ENCODE data around the gene DROSHA.
"Not testable (repeated sequence)": the region's sequence is repeated elsewhere in the genome, so short reads cannot be mapped to it uniquely, and the experiment has no call there.

Gene DROSHA

GRCh38 chr5:31364881-31365636 is 166.8 kb downstream of the DROSHA start:
- TF ChIP-seq POLR2A (IDR thresholded peaks at IDR 0.05; ENCODE audit: low read depth, low read length) (no peak), POLR2AphosphoS5 (IDR thresholded peaks at IDR 0.05; ENCODE audit: low read depth, low read length) (no peak), POU2F2 (IDR thresholded peaks at IDR 0.05; ENCODE audit: low read depth, low read length) (no peak), TAF1 (IDR thresholded peaks at IDR 0.05; ENCODE audit: low read depth, low read length) (no peak), SPI1 (IDR thresholded peaks at IDR 0.05; ENCODE audit: low read depth, low read length) (no peak), PAX5 (IDR thresholded peaks at IDR 0.05; ENCODE audit: insufficient read depth, low read length, severe bottlenecking) (no peak)
- no peak for DNase-seq (ENCODE audit: insufficient read length, low spot score)
- no peak for FAIRE-seq

GRCh38 chr5:31362931-31363568 is 168.8 kb downstream of the DROSHA start:
- DNase-seq (ENCODE audit: insufficient read length, low spot score) (no peak), FAIRE-seq (no peak)
- TF ChIP-seq TAF1 (IDR thresholded peaks at IDR 0.05; ENCODE audit: low read depth, low read length) (no peak), PAX5 (IDR thresholded peaks at IDR 0.05; ENCODE audit: insufficient read depth, low read length, severe bottlenecking) (no peak), POLR2A (IDR thresholded peaks at IDR 0.05; ENCODE audit: low read depth, low read length) (no peak), SPI1 (IDR thresholded peaks at IDR 0.05; ENCODE audit: low read depth, low read length) (no peak)

GRCh38 chr5:31362529-31362900 is 169.4 kb downstream of the DROSHA start:
- FAIRE-seq (no peak), DNase-seq (ENCODE audit: insufficient read length, low spot score) (no peak)
- TF ChIP-seq POLR2A (IDR thresholded peaks at IDR 0.05; ENCODE audit: low read depth, low read length) (no peak), SPI1 (IDR thresholded peaks at IDR 0.05; ENCODE audit: low read depth, low read length) (no peak), TAF1 (IDR thresholded peaks at IDR 0.05; ENCODE audit: low read depth, low read length) (no peak), PAX5 (IDR thresholded peaks at IDR 0.05; ENCODE audit: insufficient read depth, low read length, severe bottlenecking) (no peak), POLR2AphosphoS5 (IDR thresholded peaks at IDR 0.05; ENCODE audit: low read depth, low read length) (no peak), POU2F2 (IDR thresholded peaks at IDR 0.05; ENCODE audit: low read depth, low read length) (no peak)

GRCh38 chr5:31361704-31362528 is 170.0 kb downstream of the DROSHA start:
- DNase-seq (ENCODE audit: insufficient read length, low spot score); FAIRE-seq: not testable (repeated sequence)

- no peak for FAIRE-seq
- no peak for DNase-seq (ENCODE audit: insufficient read length, low spot score)
- TF ChIP-seq POLR2A (IDR thresholded peaks at IDR 0.05; ENCODE audit: low read depth, low read length) (no peak), TAF1 (IDR thresholded peaks at IDR 0.05; ENCODE audit: low read depth, low read length) (no peak), POLR2AphosphoS5 (IDR thresholded peaks at IDR 0.05; ENCODE audit: low read depth, low read length) (no peak), POU2F2 (IDR thresholded peaks at IDR 0.05; ENCODE audit: low read depth, low read length) (no peak), SPI1 (IDR thresholded peaks at IDR 0.05; ENCODE audit: low read depth, low read length) (no peak), PAX5 (IDR thresholded peaks at IDR 0.05; ENCODE audit: insufficient read depth, low read length, severe bottlenecking) (no peak)
Observed at GRCh38 chr5:31361234-31361633, 170.7 kb downstream of the DROSHA start.

- no peak for FAIRE-seq
- no peak for TF ChIP-seq POLR2A (IDR thresholded peaks at IDR 0.05; ENCODE audit: low read depth, low read length)
- no peak for TF ChIP-seq SPI1 (IDR thresholded peaks at IDR 0.05; ENCODE audit: low read depth, low read length)
- no peak for TF ChIP-seq TAF1 (IDR thresholded peaks at IDR 0.05; ENCODE audit: low read depth, low read length)
- no peak for TF ChIP-seq PAX5 (IDR thresholded peaks at IDR 0.05; ENCODE audit: insufficient read depth, low read length, severe bottlenecking)
- no peak for TF ChIP-seq POU2F2 (IDR thresholded peaks at IDR 0.05; ENCODE audit: low read depth, low read length)
- TF ChIP-seq POLR2AphosphoS5 (IDR thresholded peaks at IDR 0.05; ENCODE audit: low read depth, low read length) = no peak
- DNase-seq (ENCODE audit: insufficient read length, low spot score) = no peak
Observed at GRCh38 chr5:31359839-31360238, 172.1 kb downstream of the DROSHA start.

- FAIRE-seq (no peak), DNase-seq (ENCODE audit: insufficient read length, low spot score) (no peak)
- no peak for TF ChIP-seq SPI1 (IDR thresholded peaks at IDR 0.05; ENCODE audit: low read depth, low read length)
- TF ChIP-seq PAX5 (IDR thresholded peaks at IDR 0.05; ENCODE audit: insufficient read depth, low read length, severe bottlenecking) = no peak
- TF ChIP-seq POLR2AphosphoS5 (IDR thresholded peaks at IDR 0.05; ENCODE audit: low read depth, low read length) = no peak
- no peak for TF ChIP-seq TAF1 (IDR thresholded peaks at IDR 0.05; ENCODE audit: low read depth, low read length)
- no peak for TF ChIP-seq POLR2A (IDR thresholded peaks at IDR 0.05; ENCODE audit: low read depth, low read length)
- TF ChIP-seq POU2F2 (IDR thresholded peaks at IDR 0.05; ENCODE audit: low read depth, low read length) = no peak
Observed at GRCh38 chr5:31357038-31357437, 174.9 kb downstream of the DROSHA start.

GRCh38 chr5:31355337-31355736 is 176.6 kb downstream of the DROSHA start:
- TF ChIP-seq PAX5 (IDR thresholded peaks at IDR 0.05; ENCODE audit: insufficient read depth, low read length, severe bottlenecking) (no peak), SPI1 (IDR thresholded peaks at IDR 0.05; ENCODE audit: low read depth, low read length) (no peak), POLR2A (IDR thresholded peaks at IDR 0.05; ENCODE audit: low read depth, low read length) (no peak), POU2F2 (IDR thresholded peaks at IDR 0.05; ENCODE audit: low read depth, low read length) (no peak), POLR2AphosphoS5 (IDR thresholded peaks at IDR 0.05; ENCODE audit: low read depth, low read length) (no peak), TAF1 (IDR thresholded peaks at IDR 0.05; ENCODE audit: low read depth, low read length) (no peak)
- DNase-seq (ENCODE audit: insufficient read length, low spot score) (no peak), FAIRE-seq (no peak)

All from GM12891 (cell line).